HG03097 (cell line): ENCODE measurements around the gene CNMD.
"Not testable (repeated sequence)": the region's sequence is repeated elsewhere in the genome, so short reads cannot be mapped to it uniquely, and the experiment has no call there.

ENCODE experiments used
- ATAC-seq: cut with Tn5 transposase; IDR thresholded peaks from one replicate; pipeline ENCODE4 v1.9.1; 2021; ENCODE audit not compliant: unreplicated experiment, low FRiP score

Gene CNMD

GRCh38 chr13:52746141-52746540 is 6.5 kb upstream of the CNMD start:
- no peak for ATAC-seq

DNA sequence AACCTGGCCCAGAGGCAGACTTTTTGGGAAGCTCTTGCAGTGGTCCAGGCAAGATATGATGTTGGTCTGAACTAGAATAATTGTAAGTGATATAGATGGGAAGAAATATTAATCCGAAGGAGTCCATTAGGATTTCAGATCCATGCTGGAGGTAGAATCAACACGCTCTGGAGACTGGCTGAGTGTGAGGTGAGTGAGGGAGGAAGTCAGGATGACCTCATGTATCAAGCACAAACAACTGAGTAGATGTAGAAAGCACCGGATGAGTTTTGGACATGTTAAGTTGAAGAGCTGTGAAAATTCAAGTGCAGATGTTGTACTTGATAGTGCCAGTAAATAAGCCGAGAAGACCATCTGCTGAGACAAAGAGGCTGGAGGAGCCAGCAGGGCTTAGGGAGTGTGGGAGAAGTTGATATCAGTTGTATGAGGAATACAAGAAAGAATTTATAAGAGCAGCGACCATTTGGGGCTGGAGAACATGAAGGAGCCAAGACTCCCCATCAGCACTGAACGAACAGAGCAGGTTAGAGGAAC is 5.3 kb upstream of the CNMD start:
- ATAC-seq = no peak

DNA sequence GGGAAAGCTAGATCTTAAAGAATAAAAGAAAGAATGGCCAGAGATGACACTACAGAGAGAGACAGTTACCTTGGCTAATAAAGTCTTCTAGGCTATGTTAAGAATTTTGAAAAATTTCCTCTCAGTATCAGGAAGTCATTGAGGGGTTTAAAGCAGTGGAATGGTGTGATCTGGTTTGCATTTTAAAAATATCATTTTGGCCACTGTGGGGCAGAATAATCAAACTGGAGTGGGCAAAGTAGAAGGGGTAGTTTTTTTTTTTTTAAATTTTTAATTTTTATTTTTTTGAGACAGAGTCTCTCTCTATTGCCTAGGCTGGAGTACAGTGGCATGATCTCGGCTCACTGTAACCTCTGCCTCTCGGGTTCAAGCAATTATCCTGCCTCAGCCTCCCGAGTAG is 4.4 kb upstream of the CNMD start:
- ATAC-seq = no peak

DNA sequence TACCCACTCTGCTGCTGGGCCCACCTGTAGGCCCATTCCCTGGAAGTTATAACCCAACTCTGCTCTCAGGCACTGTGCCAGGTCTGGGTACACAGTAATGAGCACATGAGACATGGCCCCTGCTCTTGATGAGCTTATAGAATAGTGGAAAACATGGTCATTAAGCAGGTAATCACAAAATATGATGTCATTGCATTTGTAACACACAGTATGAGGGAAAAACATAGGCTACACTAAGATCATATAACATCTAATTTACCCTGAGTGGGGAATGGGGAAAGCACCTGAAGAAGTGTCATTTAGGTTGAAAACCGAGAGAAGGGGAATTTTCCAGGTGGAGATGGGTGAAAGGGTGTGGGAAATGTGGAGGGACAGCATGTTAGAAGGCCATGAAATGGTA is 3.9 kb upstream of the CNMD start:
- no peak for ATAC-seq

DNA sequence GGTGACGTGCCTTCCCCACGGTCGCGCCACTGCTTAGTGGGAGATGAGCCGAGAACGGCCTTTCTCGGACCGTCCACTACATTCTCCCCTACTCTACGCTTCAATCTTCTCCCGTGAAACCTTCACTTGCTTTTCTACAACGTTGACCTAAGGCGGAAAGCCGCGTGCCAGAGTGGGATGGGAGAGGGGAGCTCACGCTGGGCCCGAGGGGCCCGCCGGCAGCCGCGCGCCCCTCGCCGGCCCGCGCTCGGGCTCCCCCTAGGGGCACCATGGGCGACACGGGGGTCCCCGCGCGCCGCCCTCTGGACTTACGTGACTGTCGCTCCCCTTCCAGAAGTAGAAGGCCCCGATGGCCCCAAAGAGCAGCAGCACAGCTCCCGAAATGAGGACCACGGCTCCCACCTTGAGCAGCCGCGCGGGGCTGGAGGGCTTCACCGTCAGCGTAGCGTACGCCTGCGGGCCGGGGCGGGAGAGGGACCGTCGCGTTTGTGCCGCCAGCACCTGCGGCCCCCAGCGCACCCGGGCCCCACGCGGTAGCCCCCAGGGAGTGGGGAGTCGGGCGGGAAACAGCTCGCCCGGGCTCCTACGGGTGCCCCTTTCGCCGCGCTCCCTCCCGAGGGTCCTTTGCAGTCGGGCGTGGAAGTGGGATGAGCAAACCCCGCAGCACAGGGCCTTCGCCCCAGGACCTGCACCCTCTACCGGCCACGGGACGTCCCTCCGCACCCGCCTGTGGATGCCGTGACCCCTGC is 727 bp downstream of the CNMD start:
- no peak for ATAC-seq

DNA sequence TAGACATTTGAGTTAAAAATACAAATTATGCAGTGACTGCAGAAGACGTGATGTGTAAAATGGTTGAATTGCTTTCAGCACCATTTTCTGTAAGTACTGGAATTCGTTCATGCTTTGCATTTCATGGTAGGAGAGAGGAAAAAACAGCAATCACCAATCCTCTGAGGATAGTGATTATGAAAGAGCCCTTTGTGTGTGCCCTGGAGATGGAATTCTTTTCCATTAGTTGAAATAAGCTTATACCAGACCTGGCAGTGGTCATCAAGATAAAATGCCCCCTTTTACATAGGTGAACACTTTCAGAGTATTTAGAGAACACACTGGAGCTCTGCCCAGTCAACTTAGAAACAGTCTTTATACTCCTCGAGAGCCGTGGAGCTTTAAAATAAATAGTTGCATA is 1.7 kb downstream of the CNMD start:
- ATAC-seq = no peak

- no peak for ATAC-seq
Observed at GRCh38 chr13:52737451-52737850, 2.2 kb downstream of the CNMD start.

DNA sequence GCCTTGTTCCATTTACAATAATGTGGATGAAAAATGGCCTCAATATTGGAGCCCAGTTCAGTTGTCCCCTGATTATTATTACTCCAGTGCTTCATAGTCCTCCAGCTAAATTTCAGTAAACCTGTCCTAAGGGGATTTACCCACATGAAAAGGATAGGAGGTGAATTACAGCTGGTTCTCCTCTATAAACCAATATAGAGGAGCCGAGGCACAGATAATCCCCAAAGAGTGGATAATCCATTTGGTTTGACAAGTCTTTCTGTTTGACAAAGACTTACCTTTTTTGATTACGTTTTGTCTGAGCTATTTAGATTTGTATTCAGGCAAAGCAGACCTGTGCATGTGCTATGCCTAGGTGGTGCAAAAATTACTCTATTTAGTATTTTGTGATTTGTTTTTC is 2.7 kb downstream of the CNMD start:
- no peak for ATAC-seq

GRCh38 chr13:52734075-52734623 is 5.5 kb downstream of the CNMD start:
- ATAC-seq = no peak

- no peak for ATAC-seq
Observed at GRCh38 chr13:52726258-52726657, 13.4 kb downstream of the CNMD start.

- ATAC-seq = no peak
Observed at GRCh38 chr13:52725302-52725701, 14.3 kb downstream of the CNMD start.

DNA sequence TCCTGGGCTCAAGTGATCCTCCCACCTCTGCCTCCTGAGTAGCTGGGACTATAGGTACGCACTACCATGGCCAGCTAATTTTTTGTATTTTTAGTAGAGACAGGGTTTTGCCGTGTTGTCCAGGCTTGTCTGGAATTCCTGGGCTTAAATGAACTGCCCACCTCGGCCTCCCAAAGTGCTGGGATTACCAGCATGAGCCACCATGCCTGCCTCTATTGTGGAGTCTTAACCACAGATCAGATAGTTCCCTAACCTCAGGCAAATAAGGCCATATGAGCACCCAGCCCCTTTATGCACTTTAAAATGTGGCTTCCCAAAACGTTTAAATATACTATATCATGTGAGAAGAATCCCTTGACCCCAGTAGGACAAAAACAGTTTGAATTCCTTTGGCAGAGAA is 16.4 kb downstream of the CNMD start:
- no peak for ATAC-seq

DNA sequence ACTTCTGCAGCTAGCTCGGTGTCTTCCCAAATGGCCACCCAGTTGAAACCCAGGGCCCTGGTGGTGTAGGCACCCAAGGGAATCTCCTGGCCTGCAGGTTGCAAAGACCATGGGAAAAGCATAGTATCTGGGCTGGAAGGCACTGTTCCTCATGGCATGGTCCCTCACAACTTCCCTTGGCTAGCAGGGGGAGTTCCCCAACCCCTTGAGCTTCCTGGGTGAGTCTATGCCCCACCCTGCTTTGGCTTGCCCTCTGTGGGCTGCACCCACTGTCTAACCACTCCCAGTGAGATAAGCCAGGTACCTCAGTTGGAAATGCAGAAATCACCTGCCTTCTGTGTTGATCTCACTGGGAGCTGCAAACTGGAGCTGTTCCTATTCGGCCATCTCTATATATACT is 18.3 kb downstream of the CNMD start:
- ATAC-seq = not testable (repeated sequence)

GRCh38 chr13:52720904-52721303 is 18.7 kb downstream of the CNMD start:
- ATAC-seq = not testable (repeated sequence)

DNA sequence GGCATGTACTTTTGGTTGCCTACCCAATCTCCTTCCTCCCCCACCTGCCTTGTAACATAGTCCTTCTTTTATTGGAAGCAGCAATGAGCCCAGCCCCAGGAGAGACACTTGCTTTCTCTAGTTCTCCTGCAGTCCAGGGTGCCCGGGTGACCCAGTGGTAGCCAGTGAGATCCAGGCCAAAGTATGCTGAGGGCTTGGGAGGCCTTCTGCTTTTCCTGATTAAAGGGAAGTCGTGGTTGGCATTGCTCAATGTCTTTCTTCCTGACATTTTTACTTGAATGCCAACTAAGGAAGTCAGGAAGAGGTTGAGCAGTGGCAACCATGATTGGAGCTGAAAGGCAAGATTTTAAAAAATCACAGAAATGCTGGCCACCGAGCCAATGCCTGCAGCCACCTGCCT is 25.7 kb downstream of the CNMD start:
- ATAC-seq = no peak

GRCh38 chr13:52712385-52712784 is 27.2 kb downstream of the CNMD start:
- ATAC-seq = no peak

GRCh38 chr13:52711286-52711685 is 28.3 kb downstream of the CNMD start:
- ATAC-seq = no peak

- ATAC-seq = not testable (repeated sequence)
Observed at GRCh38 chr13:52708266-52708665, 31.4 kb downstream of the CNMD start.

- ATAC-seq = no peak
Observed at GRCh38 chr13:52707375-52707774, 32.2 kb downstream of the CNMD start.

GRCh38 chr13:52706081-52706480 is 33.5 kb downstream of the CNMD start:
- no peak for ATAC-seq

- no peak for ATAC-seq
Observed at GRCh38 chr13:52703482-52703881, 36.1 kb downstream of the CNMD start.

DNA sequence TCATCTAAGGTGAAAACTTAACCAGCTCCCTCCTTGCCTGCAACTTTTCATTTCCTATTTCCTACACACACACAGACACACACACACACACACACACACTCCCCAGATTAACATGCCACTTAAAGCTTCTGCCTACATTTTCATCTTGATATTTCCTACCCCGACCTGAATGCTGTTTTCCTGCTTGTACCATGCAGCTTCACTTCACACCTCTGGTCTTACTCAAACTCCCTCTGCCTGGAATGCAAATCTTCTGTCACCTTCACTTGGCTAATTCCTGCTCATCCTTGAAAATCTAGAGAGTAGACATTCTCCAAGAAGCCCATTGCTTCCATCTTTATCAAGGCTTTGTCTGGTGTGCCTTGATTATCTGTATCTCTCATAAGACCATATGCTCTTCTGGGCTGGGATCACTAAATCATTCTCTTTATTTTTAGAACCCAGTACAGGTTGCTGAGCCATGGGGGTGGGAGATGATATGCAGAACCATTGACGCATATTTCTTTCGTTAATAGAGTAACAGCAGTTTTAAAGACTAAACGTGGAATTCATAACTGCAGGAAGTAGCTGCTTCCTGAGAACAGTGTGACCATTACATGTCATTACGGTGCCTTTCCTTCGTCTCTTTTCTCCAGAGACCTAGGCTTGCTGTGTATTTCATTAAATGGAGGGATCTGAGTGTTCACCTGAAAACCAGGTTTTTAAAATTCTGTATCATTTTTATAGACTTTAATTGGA is 37.7 kb downstream of the CNMD start:
- ATAC-seq = no peak
